HG03575 (cell line): ENCODE results near the gene EVC2.
"Not testable (repeated sequence)": the region's sequence is repeated elsewhere in the genome, so short reads cannot be mapped to it uniquely, and the experiment has no call there.

Experiments used
- ATAC-seq: cut with Tn5 transposase; IDR thresholded peaks from one replicate; pipeline ENCODE4 v1.9.1; 2021; ENCODE audit not compliant: unreplicated experiment, insufficient number of reproducible peaks, low FRiP score; ENCODE audit errors: extremely low read depth

Gene EVC2

DNA sequence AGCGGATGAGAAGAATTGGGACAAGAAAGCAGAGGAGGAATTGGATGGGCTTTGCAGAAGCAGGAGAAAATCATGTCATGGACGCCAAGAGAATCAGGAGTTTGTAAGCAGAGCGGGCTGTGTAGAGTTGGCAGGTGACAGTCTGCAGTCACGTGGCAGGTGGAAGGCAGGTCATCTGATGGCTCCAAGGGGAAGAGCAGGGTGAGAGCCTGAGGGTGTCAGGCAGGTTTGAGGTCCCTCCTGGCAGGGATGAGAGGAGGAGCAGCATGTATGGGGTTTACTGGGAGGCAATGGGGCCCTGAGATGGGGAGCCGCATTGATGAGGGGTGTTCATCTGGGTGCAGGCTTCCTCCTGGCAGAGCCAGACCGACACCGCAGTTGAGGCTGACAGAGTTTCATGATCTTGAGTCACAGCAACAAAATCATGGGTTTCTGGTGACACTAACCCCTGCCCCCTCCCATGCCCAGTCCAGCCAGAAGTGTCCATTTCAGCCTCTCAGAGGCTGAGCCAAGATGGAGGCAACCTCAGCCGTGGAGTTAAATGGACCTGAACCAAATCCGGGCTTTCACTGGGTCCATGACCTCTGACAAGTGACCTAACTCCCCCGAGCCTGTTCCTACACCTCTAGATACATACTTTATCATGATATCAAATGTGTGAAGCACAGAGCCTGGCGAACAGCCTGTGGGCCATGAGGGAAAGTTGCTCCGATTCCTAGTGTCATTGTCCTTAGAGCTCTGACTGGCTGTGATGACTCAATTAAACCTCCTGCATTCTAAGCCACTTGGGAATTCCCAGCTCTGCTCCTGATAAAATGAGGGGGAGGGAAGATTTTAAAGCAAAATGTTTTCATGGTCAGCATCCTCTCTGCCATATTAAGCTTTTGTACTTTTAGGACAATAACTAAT lies 38.7 kb upstream of the EVC2 start:
- no peak for ATAC-seq

DNA sequence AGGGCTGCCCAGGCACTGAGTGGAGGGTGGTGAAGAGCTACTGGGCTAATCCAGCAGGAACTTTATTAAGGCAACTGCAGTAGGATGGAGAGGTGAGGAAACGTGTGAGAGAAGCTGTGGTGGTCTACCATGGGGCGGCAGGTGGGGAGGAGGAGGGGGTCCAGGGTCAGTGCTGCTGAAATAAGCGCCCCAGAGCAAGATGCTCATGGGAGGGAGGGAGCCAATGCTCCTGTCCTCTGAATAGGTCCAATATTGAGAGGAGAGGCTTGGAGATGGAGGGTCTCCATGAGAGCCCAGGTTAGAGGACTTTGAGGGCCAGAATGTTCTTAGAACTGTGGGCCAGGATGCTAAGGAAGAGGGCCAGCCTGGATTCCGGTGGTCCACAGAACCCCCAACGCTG lies 37.9 kb upstream of the EVC2 start:
- no peak for ATAC-seq

DNA sequence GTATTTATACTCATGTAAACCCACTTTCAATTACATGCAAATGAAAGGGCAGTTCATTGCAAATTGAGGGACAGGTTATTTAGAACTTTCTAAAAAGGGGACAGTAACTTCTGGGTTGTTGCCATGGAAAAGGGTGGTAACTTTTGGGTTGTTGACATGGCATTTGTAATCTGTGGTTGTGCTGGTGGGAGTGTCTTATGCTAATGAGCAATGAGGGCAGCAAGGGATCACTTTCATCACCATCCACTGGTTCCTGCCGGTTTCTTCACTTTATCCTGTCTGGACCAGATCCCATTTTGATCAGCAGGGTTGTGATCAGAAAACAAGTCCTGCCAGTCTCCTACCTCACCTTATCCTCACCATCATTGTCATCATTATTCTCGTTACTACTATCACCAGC lies 34.6 kb upstream of the EVC2 start:
- no peak for ATAC-seq

DNA sequence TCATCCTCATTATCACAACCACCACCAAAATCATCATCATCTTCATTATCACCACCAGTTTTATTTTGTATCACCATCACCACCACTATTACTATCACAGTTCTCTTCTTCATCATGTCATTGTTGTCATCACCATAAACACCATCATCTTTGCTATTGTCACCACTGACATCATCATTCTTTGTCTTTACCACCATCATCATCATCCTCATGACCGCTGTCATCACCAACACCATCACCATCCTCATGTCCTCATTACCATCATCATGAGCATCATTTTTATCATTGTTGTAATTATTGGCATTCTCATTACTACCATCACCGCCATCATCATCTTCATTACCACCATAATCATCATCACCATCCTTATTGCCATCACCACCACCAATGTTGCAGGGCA lies 34.0 kb upstream of the EVC2 start:
- ATAC-seq: no peak

DNA sequence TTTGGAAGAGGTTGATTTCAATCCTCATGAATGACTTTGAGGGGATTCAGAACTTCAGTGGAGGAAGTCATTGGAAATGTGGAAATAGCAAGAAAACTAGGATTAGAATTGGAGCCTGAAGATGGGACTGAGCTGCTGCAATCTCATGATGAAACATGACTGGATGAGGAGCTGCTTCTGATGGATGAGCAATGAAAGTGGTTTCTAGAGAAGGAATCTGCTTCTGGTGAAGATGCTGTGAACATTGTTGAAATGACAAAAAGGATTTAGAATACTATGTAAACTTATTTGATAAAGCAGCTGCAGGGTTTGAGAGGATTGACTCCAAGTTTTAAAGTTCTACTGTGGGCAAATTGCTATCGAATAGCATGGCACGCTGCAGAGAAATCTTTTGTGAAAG lies 29.7 kb upstream of the EVC2 start:
- ATAC-seq: no peak

DNA sequence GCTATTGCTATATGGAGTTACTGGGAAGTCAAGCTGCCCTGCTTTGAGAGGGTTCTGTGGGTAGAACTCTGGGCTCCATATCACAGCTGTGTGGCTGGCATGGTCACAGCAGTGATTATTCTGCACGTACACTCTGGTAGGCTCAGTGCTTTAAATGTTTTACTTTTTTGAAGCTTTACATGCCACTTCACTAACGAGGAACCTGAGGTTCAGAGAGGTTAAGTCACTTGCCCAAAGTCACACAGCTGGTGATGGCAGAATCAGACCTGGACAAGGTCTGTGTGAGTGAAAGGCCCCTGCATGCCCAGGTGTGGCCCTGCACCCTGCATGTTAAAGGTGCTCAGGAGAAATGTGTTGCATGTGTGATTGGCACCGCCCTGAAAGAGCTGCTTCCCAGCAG lies 27.1 kb upstream of the EVC2 start:
- no peak for ATAC-seq

DNA sequence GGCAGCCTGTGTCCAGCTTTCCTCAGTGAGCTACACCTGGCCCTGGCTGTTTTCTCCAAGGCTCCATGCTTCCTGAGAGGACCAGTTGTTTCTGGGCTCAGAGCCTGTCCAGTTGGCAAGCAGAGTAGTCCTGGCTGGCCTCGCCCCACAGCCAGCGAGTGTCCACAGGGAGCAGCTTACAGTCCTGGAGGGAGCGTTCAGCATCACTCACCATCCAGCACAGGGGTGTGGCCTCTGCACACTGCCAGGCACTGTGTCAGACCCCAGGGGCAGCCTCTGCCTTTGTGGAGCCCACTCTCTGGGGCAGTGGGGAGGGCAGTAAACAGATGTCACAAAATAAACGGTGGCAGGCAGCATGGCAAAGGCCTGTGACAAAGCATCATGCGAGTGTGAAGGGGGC lies 26.5 kb upstream of the EVC2 start:
- no peak for ATAC-seq

DNA sequence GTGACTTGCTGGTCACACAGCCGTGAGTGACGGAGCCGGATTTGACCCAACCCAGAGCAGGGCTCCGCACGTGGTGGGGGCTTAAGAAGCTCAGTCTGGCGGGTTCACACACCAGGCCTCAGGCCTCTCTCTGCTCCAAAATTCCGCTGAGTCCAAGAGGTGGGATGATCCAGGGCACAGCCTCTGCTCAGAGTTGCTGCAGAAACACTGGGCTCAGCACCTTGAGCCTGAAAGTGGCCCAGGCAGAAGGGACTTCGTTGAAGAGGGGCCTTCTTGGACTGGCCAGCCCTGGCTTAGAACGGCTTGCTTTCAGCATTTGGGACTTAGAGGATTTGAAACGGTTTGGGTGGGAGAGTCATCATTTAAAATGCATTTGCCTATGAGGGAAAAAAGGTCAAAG lies 23.8 kb upstream of the EVC2 start:
- ATAC-seq: no peak

DNA sequence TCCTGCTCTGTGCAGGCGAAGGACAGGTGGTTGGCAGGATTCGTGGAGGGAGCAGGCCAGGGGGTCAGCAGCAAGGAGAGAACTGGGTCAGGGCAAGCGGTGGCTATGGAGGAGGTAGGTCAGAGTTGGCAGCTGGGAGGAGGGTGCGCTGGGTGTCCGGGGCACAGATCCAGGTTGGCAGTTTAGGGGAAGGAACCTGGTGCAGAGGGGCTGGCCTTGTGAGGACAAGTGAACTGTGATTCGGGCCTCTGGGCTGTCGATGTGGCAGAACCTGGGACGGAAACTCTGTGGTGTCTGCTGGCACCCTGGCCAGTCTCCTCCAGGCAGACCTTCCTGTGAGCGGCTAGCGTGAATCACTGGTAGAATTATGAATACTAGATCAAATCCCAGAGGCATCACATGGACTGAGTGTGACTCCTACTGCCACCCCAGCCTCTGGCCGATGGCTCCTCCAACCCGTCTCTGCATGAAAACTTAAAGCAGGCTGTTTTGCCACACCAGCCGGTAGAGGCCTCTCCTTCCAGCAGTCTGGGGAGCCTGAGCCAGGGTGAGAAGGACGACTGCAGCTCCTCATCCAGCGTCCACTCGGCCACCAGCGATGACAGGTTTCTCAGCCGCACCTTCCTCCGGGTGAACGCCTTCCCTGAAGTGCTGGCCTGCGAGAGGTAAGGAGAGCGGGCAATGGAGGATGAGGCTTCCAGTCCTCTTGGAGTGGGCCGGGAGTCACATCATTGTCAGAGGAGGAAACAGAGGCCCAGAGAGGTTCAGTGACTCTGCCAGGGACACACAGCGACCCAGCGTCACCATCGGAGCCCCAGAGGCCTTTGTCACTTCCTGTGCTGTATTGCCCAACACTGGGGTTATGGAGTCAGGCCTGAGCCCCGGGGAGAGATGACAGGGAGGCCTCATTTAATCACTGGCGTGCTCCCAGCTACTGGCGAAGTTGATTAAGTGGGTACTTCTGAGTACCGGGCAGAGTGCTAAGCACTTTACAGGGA lies 22.9 kb upstream of the EVC2 start:
- no peak for ATAC-seq

DNA sequence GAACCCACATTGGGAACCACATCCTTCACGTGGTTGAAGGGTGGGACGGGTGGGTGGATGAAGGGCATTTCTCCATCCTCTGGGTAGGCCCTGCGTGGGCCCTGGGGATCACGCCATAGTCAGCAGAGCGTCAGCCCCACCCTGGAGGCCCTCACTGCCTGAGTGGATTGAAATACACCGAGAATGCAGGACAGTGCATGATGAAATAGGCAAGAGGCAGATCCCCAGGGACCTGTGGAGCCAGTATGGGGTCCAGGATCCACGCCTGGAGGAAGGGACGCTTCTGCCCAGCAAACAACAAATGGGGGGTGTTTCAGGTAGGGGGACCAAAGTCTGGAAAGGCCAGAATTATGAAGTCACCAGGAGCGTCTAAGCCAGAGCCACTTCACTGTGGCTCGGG lies 22.1 kb upstream of the EVC2 start:
- ATAC-seq: no peak

DNA sequence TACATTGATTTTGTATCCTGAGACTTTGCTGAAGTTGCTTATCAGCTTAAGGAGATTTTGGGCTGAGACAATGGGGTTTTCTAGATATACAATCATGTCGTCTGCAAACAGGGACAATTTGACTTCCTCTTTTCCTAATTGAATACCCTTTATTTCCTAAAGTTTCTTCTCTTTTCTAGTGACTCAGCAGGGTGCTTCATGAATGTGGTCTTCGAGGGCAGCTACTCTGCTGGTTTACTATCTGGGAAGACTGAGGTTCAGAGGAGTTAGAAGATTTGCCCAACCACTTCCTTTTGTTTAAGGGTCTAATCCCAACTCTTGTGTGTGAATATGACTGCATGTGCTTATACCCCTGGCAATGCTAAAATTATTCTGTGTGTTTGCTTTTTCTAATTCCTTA lies 20.1 kb upstream of the EVC2 start:
- not testable (repeated sequence) for ATAC-seq

DNA sequence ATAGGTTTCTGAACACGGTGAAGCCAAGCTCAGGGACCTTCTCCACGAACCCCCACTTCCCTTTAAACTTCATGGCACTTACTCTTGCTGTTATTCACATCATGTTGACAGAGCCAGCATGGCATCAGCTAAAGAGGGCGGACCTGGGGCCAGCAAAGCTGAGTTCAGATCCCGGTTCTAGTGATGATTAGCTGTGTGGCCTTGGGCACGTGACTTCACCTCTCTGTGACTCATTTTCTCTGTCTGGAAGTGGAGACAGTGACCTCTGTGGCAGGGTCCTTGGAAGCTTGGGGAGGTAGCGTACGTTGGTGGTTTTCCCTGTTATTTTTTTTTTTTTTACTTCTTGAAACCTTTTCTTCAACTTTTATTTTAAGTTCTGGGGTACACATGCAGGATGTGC lies 16.0 kb upstream of the EVC2 start:
- no peak for ATAC-seq

DNA sequence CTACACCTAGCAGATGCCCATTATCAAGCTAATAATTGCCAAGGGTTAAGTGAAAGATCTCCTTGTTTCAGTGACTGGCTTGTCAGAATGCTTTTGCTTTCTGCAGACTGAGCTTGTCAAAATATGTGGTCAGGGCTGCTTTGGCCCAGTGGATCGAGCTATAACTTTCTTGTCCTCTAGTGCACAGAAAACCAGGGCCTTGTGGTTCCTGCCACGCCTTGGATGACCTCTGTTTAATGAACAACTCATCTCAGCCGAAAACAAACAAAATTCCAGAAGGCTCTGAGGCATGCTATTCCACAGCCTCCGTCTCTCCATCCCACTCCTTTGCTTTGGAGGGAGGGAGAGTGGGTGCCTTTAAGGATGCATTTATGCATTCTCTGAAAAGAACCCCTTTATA lies 14.0 kb upstream of the EVC2 start:
- no peak for ATAC-seq

DNA sequence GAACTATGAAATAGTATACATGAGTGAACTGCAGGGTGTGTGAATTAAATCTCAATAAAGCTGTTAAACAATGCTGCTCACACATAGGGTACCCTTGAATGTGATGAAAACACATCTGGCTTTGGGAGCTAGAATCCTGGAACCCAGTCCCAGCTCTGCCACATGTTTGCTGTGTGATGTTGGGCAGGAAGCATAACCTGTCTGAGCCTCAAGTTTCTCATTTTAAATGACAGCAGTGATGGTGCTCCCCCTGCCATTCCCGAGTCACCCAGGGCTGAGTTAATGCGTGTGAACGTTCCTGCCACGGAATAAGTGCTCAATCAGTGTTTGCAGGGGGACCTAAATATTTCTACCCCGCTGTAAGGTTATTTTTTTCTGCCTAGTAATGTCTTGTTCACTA lies 13.6 kb upstream of the EVC2 start:
- ATAC-seq: no peak

DNA sequence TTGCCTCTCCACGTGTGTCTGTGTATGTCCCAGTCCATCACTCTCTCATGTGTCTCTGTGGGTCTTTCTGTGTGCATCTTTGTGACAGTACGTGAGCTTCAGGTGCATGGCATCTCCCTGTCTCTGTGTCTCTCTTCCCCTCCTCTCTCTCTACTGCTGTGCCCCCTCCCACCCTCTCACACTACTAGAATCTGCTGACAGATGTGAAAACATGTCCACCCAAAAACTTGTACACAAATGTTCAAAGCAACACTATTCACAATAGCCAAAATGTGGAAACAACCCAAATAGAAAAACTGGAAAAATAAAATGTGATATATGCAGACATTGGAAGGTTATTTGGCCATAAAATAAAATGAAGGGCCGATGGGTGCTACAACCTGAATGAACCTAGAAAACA lies 12.6 kb upstream of the EVC2 start:
- ATAC-seq: no peak

DNA sequence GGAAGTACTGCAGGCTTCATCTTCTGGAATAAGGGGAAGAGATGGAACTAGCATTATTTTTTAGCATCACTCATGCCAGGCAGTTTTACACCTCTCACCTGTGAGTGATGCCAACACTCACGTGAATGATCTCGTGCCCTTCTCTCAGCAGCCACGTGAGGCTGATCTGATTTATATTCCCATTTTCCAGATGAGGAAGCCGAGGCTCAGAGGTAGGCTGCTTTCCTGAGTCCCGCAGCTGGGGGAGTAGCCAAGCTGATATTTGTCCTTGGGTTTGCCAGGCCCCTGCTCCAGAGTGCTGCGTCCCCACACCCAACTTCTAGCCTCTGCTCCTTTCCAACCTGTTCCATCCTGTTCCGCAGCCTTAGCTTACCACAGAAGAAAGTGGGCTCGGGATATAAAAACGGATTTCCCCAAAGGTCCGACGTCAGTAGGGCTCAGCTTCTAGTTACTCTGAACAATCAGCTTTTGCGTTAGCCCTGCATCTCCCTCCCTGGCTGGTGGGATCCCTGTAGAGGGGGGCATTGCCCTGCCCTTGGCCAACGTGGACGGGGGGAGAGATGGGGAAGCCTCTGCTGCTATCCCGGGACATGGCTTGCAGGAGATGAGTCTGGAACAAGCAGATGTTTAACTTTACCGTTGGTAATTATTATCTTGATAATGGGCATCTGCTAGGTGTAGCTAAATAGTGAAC lies 11.9 kb upstream of the EVC2 start:
- ATAC-seq: no peak

DNA sequence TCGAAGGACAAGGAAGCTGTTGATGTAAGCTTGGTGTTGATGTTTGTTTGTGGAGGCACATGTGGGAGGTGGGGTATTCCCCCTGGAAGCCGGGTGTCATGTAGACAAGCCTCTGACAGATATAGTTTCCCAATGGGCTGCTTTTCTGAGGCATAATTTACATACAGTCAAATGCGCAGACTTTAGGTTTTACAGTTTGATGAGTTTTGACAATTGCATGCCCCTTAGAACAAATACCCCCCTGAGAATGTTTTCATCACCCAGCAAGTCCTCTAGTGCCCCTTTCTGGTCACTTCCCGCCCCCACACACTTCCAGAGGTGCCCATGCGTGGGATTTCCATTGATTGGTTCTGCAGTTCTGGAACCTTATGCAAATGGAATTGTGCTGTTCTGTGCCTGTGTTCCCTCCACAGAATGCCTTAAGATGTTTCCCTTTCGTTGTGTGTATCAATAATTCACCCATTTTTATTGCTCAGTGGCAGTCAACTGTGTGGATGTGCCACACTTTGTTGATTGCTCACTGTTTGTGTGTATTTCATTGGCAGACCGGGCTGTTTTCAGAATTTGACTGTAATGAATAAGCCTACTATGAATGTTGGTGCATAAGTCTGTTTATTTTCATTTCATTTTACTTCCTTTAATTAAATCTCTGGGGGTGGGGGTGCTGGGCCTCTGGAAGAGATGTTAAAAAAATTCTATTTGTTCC lies 11.1 kb upstream of the EVC2 start:
- no peak for ATAC-seq

DNA sequence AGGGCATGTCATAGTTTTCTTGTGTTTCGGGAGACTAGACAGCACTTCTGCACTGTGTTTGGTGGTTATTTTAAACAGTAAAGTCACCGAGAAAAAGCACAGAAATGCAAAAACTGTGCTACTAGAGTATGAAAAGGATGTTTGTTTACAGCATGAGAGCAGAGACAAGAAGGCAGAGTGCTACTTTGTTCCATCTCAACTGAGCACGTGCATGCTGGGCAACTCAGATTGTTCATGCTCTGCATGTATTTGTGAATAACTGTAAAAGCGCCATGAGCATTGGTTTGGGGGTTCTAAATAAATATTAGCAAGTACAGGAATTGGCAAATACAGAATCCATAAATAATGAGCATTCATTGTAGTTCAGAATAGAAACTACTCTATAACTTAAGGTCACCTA lies 10.1 kb upstream of the EVC2 start:
- ATAC-seq: no peak
